D721Med (cell line): ENCODE measurements around the gene EIF4G2.

Experiments used
- DNase-seq: peaks from one replicate; pipeline ENCODE4 v3.0.0; 2011; ENCODE audit warnings: low spot score; ENCODE audit not compliant: insufficient read length
- FAIRE-seq: peaks from 2 replicates; lab custom pipeline; 2011; peaks lifted over from hg19 to GRCh38; lab: Jason Lieb, UNC
- CTCF ChIP-seq: IDR thresholded peaks from 2 replicates; pipeline ENCODE4 v1.5.1; 2012; ENCODE audit warnings: mild to moderate bottlenecking, control low read depth; ENCODE audit not compliant: insufficient read depth; ENCODE audit errors: missing control alignments

Gene EIF4G2

GRCh38 chr11:10771457-10771856 is 37.3 kb downstream of the EIF4G2 start:
- DNase-seq (no peak), FAIRE-seq (no peak)
- TF ChIP-seq CTCF, result no peak

- peak; percentile 75 for TF ChIP-seq CTCF
- DNase-seq (no peak), FAIRE-seq (peak; percentile 78)
These were observed 38.0 kb downstream of the EIF4G2 start for GRCh38 chr11:10770626-10771254.

GRCh38 chr11:10764412-10764811 is 44.3 kb downstream of the EIF4G2 start:
- FAIRE-seq, result no peak
- DNase-seq, result no peak
- TF ChIP-seq CTCF, result no peak

- DNase-seq, result no peak
- no peak for TF ChIP-seq CTCF
- no peak for FAIRE-seq
These were observed 45.0 kb downstream of the EIF4G2 start for GRCh38 chr11:10763766-10764165.

GRCh38 chr11:10762913-10763421 is 45.8 kb downstream of the EIF4G2 start:
- FAIRE-seq (peak; percentile 21), DNase-seq (no peak)
- no peak for TF ChIP-seq CTCF

GRCh38 chr11:10762185-10762584 is 46.5 kb downstream of the EIF4G2 start:
- FAIRE-seq (no peak), DNase-seq (no peak)

More at GRCh38 chr11:10762185-10762584, 46.5 kb downstream of the EIF4G2 start:
- no peak for TF ChIP-seq CTCF
